HepG2 (cell line): Measurements from ENCODE around the gene ATE1. TPM values are rescaled to one million over a fixed set of nuclear protein-coding genes. Genes with fewer than 3 reads are reported as not detected.

ENCODE experiments used
- ATF7-NPFF ChIP-seq: sonication (generic); formaldehyde crosslinking; IDR thresholded peaks from 2 replicates; pipeline ENCODE4 v1.8.1; 2023; ENCODE audit warnings: mild to moderate bottlenecking, low read depth, missing genetic modification reagents, moderate library complexity
- CTCF ChIP-seq: sonication (generic); formaldehyde crosslinking; IDR thresholded peaks from 2 replicates; pipeline ENCODE4 v1.5.0; 2020; ENCODE audit warnings: mild to moderate bottlenecking, missing genetic modification reagents, moderate library complexity
- GMEB2 ChIP-seq: IDR thresholded peaks from 2 replicates; pipeline ENCODE4 v1.6.1; 2016; ENCODE audit warnings: missing biosample characterization, missing genetic modification reagents, low read depth
- HMG20A ChIP-seq: IDR thresholded peaks from 2 replicates; pipeline ENCODE4 v1.6.1; 2016; ENCODE audit warnings: borderline replicate concordance
- MAZ ChIP-seq, 2 experiments: sonication (generic) in 1 of 2; formaldehyde crosslinking in 1 of 2; IDR thresholded peaks; 2 replicates each; pipeline versions ENCODE4 v1.5.0 to v1.6.1; 2012 to 2020; ENCODE audit warnings: low read depth in 2 of 2, mild to moderate bottlenecking in 2 of 2, borderline replicate concordance in 1 of 2, improper control_type of control experiment in 1 of 2, low read length in 1 of 2, missing genetic modification reagents in 1 of 2, moderate library complexity in 1 of 2
- PRMT3 ChIP-seq: sonication (generic); formaldehyde crosslinking; IDR thresholded peaks from 2 replicates; pipeline ENCODE4 v1.8.1; 2022; ENCODE audit warnings: low read depth, mild to moderate bottlenecking, moderate library complexity, missing genetic modification reagents, borderline replicate concordance
- TERF1 ChIP-seq: sonication (generic); formaldehyde crosslinking; IDR thresholded peaks from 2 replicates; pipeline ENCODE4 v1.8.0; 2022; ENCODE audit warnings: mild to moderate bottlenecking, missing genetic modification reagents, moderate library complexity
- ZFP36L1 ChIP-seq: sonication (generic); formaldehyde crosslinking; IDR thresholded peaks from 2 replicates; pipeline ENCODE4 v1.8.0; 2022; ENCODE audit warnings: mild to moderate bottlenecking, missing genetic modification reagents, moderate library complexity
- ZFP62 ChIP-seq: sonication (generic); formaldehyde crosslinking; IDR thresholded peaks from 2 replicates; pipeline ENCODE4 v1.4.0; 2020; ENCODE audit warnings: missing genetic modification reagents
- ZNF276 ChIP-seq: sonication (generic); formaldehyde crosslinking; IDR thresholded peaks from 2 replicates; pipeline ENCODE4 v1.4.0; 2020; ENCODE audit warnings: mild to moderate bottlenecking, low read depth, missing genetic modification reagents
- ZNF292 ChIP-seq: sonication (generic); formaldehyde crosslinking; IDR thresholded peaks from 2 replicates; pipeline ENCODE4 v1.8.1; 2022; ENCODE audit warnings: mild to moderate bottlenecking, low read depth, missing genetic modification reagents, borderline replicate concordance
- ZNF510 ChIP-seq: sonication (generic); formaldehyde crosslinking; IDR thresholded peaks from 2 replicates; pipeline ENCODE4 v1.4.0; 2020; ENCODE audit warnings: low read depth, mild to moderate bottlenecking, missing genetic modification reagents
- ZNF614 ChIP-seq: IDR thresholded peaks from 2 replicates; pipeline ENCODE4 v1.6.1; 2018; ENCODE audit warnings: missing biosample characterization, missing genetic modification reagents, inconsistent platforms, borderline replicate concordance
- ZNF703 ChIP-seq: sonication (generic); formaldehyde crosslinking; IDR thresholded peaks from 2 replicates; pipeline ENCODE4 v1.5.1; 2020; ENCODE audit warnings: missing genetic modification reagents, mild to moderate bottlenecking, moderate library complexity, borderline replicate concordance
- polyA plus RNA-seq, 8 experiments: library from polyadenylated mRNA; depleted of rRNA in 3 of 8; stranded (reverse) in 7 of 8; unstranded in 1 of 8; fragments of >200 nt; fragmentation: Illumina TruSeq in 4 of 8; extraction: Trizol in 4 of 8; gene quantifications; 2 replicates each; pipeline versions ENCODE4 v1.2.1 to v1.2.3, GENCODE V29; 2011 to 2016; ENCODE audit warnings: low read depth in 4 of 8, missing spikeins in 1 of 8, mixed read lengths in 1 of 8; ENCODE audit not compliant: insufficient read depth in 1 of 8
- total RNA-seq, 5 experiments: library from RNA; depleted of rRNA; stranded (reverse); fragments of >200 nt; fragmentation: Illumina TruSeq; extraction: Trizol; gene quantifications; 2 replicates each; pipeline ENCODE4 v1.2.3, GENCODE V29; 2016; ENCODE audit warnings: low read depth in 1 of 5
- TF ChIP-seq, protein P1 (sequence below): sonication (generic); formaldehyde crosslinking; IDR thresholded peaks from 2 replicates; pipeline ENCODE4 v1.8.1; 2023; ENCODE audit warnings: missing genetic modification reagents, inconsistent platforms, borderline replicate concordance
- TF ChIP-seq, protein P2 (sequence below): sonication (generic); formaldehyde crosslinking; IDR thresholded peaks from 2 replicates; pipeline ENCODE4 v1.4.0; 2020; ENCODE audit warnings: missing genetic modification reagents
- TF ChIP-seq, protein P3 (sequence below): sonication (generic); formaldehyde crosslinking; IDR thresholded peaks from 2 replicates; pipeline ENCODE4 v1.8.1; 2023; ENCODE audit warnings: mild to moderate bottlenecking, missing genetic modification reagents, borderline replicate concordance

ATE1 gene
- total and polyA plus RNA-seq, 2 of the 13 experiments (the other 11 are each of a cell fraction or from before 2014, with no cell fraction given), result 17.5 to 42.2 TPM

DNA sequence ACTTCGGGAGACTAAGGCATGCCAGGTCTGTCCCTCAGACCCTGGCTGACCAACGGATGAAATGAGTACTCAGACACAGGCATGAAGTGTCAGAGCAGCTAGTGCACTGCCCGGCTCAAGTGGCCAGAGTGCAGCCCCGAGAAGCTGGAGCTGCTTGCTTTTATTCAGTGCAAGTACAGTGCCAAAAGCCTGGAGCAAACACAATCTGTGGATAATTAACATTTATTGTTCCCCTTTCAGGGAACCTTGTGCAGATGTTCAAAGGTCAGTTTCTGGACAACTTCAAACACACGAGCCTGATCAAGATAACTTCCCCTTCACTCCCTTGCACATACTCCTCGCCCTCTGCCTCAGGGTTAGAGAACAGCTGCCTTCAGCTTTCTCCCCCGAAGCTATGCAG is 7.9 kb upstream of the ATE1 start (continued):
- TF ChIP-seq ZNF276 (CRISPR knock-in tag) (peak; percentile 53; the same call in 1 of the 2 replicates), PRMT3 (CRISPR knock-in tag) (no peak), ZNF292 (CRISPR knock-in tag) (peak; percentile 89; the same call in 1 of the 2 replicates), ZNF614 (CRISPR knock-in tag) (peak; percentile 92), ZNF510 (CRISPR knock-in tag) (0 out of 2 replicates have a peak, but pooled peaks have one; percentile 37), ATF7-NPFF (CRISPR knock-in tag) (no peak), HMG20A (CRISPR knock-in tag) (peak; percentile 72; the same call in 1 of the 2 replicates), ZFP62 (CRISPR knock-in tag) (no peak), ZNF703 (CRISPR knock-in tag) (no peak), CTCF (CRISPR knock-in tag) (no peak), ZFP36L1 (CRISPR knock-in tag) (no peak), MAZ (IDR thresholded peaks at IDR 0.05; ENCODE audit: borderline replicate concordance, low read depth, low read length) (no peak), MAZ (CRISPR knock-in tag; IDR thresholded peaks at IDR 0.05; ENCODE audit: low read depth) (no peak), TERF1 (CRISPR knock-in tag) (no peak), GMEB2 (CRISPR knock-in tag) (no peak)
- TF ChIP-seq, protein P1, sequence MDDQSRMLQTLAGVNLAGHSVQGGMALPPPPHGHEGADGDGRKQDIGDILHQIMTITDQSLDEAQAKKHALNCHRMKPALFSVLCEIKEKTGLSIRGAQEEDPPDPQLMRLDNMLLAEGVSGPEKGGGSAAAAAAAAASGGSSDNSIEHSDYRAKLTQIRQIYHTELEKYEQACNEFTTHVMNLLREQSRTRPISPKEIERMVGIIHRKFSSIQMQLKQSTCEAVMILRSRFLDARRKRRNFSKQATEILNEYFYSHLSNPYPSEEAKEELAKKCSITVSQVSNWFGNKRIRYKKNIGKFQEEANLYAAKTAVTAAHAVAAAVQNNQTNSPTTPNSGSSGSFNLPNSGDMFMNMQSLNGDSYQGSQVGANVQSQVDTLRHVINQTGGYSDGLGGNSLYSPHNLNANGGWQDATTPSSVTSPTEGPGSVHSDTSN (CRISPR knock-in tag), result no peak
- TF ChIP-seq, protein P2, sequence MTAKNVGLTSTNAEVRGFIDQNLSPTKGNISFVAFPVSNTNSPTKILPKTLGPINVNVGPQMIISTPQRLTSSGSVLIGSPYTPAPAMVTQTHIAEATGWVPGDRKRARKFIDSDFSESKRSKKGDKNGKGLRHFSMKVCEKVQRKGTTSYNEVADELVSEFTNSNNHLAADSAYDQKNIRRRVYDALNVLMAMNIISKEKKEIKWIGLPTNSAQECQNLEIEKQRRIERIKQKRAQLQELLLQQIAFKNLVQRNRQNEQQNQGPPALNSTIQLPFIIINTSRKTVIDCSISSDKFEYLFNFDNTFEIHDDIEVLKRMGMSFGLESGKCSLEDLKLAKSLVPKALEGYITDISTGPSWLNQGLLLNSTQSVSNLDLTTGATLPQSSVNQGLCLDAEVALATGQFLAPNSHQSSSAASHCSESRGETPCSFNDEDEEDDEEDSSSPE (CRISPR knock-in tag), result no peak
- TF ChIP-seq, protein P3, sequence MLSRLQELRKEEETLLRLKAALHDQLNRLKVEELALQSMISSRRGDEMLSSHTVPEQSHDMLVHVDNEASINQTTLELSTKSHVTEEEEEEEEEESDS (CRISPR knock-in tag), result no peak
